PC-3 (cell line): Measurements from ENCODE around the gene FAM162A.

ENCODE experiments used
- EZH2 ChIP-seq: fragments of 300-600 bp; sonication (generic); IDR thresholded peaks from one replicate; pipeline ENCODE4 v1.6.1; 2017; ENCODE audit warnings: antibody characterized with exemption, mild to moderate bottlenecking, low read length; ENCODE audit not compliant: unreplicated experiment
- EZH2phosphoT487 ChIP-seq: fragments of 300-600 bp; sonication (generic); IDR thresholded peaks from 2 replicates; pipeline ENCODE4 v1.6.1; 2018; ENCODE audit warnings: mild to moderate bottlenecking, antibody characterized with exemption, low read length, borderline replicate concordance
- TF ChIP-seq, protein P1 (sequence below): fragments of 300-600 bp; sonication (generic); conservative IDR thresholded peaks from 2 replicates; pipeline ENCODE4 v1.5.1; 2017; ENCODE audit warnings: antibody characterized with exemption, low read depth, mild to moderate bottlenecking, low read length

GRCh38 chr3:122397201-122397600 is 13.2 kb downstream of the FAM162A start:
- TF ChIP-seq, protein P1, sequence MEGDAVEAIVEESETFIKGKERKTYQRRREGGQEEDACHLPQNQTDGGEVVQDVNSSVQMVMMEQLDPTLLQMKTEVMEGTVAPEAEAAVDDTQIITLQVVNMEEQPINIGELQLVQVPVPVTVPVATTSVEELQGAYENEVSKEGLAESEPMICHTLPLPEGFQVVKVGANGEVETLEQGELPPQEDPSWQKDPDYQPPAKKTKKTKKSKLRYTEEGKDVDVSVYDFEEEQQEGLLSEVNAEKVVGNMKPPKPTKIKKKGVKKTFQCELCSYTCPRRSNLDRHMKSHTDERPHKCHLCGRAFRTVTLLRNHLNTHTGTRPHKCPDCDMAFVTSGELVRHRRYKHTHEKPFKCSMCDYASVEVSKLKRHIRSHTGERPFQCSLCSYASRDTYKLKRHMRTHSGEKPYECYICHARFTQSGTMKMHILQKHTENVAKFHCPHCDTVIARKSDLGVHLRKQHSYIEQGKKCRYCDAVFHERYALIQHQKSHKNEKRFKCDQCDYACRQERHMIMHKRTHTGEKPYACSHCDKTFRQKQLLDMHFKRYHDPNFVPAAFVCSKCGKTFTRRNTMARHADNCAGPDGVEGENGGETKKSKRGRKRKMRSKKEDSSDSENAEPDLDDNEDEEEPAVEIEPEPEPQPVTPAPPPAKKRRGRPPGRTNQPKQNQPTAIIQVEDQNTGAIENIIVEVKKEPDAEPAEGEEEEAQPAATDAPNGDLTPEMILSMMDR: no peak
- TF ChIP-seq EZH2phosphoT487 (no peak), EZH2 (no peak)
